Memory B cell (primary cell): ENCODE measurements around the gene STX11.
"Not testable (repeated sequence)": the region's sequence is repeated elsewhere in the genome, so short reads cannot be mapped to it uniquely, and the experiment has no call there.

Experiments used
- ATAC-seq: fragments of 150-1000 bp; cut with Tn5 transposase; 2 replicates; pipeline ENCODE4 v1.10.0; 2021; ENCODE audit warnings: low read depth, mild to moderate bottlenecking, moderate library complexity
- DNase-seq, 2 donors: peaks; one replicate each; pipeline ENCODE4 v3.0.0; 2022; ENCODE audit warnings: low spot score in 2 of 2
- H3K27ac Mint-ChIP-seq: one replicate; pipeline ENCODE4 v1.8.0; 2022; ENCODE audit warnings: mild to moderate bottlenecking, moderate library complexity, mixed read lengths
- H3K27me3 Mint-ChIP-seq: one replicate; pipeline ENCODE4 v1.8.0; 2022; ENCODE audit warnings: mixed read lengths
- H3K36me3 Mint-ChIP-seq: one replicate; pipeline ENCODE4 v1.8.0; 2022; ENCODE audit warnings: mild to moderate bottlenecking, mixed read lengths
- H3K4me1 Mint-ChIP-seq: one replicate; pipeline ENCODE4 v1.8.0; 2022; ENCODE audit warnings: mixed read lengths
- H3K4me3 Mint-ChIP-seq: one replicate; pipeline ENCODE4 v1.8.0; 2022; ENCODE audit warnings: mild to moderate bottlenecking, moderate library complexity, mixed read lengths
- H3K9me3 Mint-ChIP-seq: one replicate; pipeline ENCODE4 v1.8.0; 2022; ENCODE audit warnings: mixed read lengths

STX11 gene

DNA sequence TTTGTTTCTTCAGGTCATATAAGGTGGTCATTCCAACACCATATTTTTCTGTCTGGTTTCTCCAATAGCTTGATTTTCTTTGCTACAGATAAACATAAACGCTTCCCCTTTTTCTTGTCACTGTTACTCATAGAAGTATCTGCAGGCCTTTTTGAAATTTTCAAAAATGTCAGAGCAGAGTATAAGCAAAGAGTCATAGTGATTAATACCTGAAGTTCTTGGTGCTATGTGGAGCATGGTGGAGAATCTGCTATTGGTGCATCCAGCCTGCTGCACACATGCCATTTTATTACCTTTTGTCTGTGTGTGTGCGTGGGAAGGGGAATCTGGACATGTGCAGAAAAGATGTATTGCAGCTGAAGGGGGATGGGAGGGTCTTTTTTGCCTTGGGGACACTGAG lies 19.7 kb downstream of the STX11 start:
- Mint-ChIP-seq H3K4me3 (no peak overlapping the region), H3K4me1 (no peaks in the 10 kb centered on the region), H3K36me3 (peaks cover 19% of the 10 kb centered on the region), H3K27ac (no peak overlapping the region), H3K27me3 (no peaks in the 10 kb centered on the region), H3K9me3 (no peaks in the 10 kb centered on the region)
- DNase-seq = no peak
- no peak for ATAC-seq

DNA sequence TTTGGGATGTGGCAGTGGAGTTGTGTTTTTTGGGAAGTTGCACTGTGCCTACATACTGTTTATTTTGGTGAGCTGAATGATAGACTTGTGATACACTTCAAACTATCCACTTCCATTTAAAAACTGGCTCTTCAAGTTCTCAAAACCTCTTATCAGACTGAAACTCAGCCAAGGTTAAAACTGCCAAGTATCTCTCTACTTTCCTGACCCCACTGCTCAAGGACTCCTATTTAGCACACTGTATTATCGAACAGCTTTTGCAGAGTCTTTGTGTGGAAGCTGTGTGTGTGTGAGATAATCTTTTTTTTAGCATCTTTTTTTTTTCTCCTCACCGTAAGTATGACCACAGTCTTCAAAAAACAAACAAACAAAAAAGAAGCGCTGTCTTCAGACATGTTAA lies 21.1 kb downstream of the STX11 start:
- H3K36me3 Mint-ChIP-seq = peaks cover 19% of the 10 kb centered on the region
- no peaks in the 10 kb centered on the region for H3K27me3 Mint-ChIP-seq
- no peaks in the 10 kb centered on the region for H3K9me3 Mint-ChIP-seq
- DNase-seq (no peak), ATAC-seq (no peak)
- no peak overlapping the region for H3K27ac Mint-ChIP-seq
- no peaks in the 10 kb centered on the region for H3K4me1 Mint-ChIP-seq
- H3K4me3 Mint-ChIP-seq = no peak overlapping the region

DNA sequence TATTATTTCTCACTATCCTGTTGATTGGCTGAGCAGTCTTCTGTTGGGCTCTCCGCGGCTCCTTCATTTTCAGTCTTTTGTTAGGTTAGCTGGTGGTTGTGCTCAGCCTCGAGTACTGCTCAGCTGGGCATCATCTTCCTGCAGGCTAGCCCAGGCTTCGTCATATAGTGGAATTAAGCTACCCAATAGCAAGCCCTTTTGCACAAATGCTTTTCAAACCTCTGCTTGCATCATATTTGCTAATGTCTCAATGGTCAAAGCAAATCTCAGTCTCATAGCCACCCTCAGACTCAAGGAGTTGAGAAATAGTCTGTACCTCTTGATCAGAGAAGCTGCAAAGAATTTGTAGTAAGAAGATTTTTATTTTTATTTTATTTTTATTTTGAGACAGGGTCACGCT lies 23.7 kb downstream of the STX11 start:
- peaks cover 2% of the 10 kb centered on the region for H3K4me1 Mint-ChIP-seq
- H3K27me3 Mint-ChIP-seq = no peaks in the 10 kb centered on the region
- no peaks in the 10 kb centered on the region for H3K9me3 Mint-ChIP-seq
- no peak overlapping the region for H3K27ac Mint-ChIP-seq
- DNase-seq (no peak), ATAC-seq (no peak)
- H3K4me3 Mint-ChIP-seq = no peak overlapping the region
- peaks cover 12% of the 10 kb centered on the region for H3K36me3 Mint-ChIP-seq

DNA sequence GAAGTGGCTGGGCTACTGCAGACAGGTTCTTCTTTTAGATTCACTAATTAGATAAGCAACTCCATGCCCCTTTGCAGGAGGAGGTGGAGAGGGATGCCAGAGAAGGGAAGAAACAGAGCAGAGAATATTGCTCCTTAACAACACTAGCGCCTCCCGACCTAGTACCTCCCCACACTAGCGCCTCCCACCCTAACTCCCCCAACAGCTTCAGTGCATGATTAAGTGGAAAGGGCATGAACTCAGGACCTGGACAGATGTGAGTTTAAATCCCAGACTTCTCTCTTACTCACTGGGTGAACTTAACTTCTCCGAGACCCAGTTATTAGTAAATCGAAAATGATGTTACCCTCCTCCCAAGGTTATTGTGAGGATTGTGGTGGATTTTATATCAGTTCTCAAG lies 25.7 kb downstream of the STX11 start:
- Mint-ChIP-seq H3K9me3 (no peaks in the 10 kb centered on the region), H3K4me1 (peaks cover 16% of the 10 kb centered on the region), H3K4me3 (no peak overlapping the region), H3K27ac (no peak overlapping the region), H3K27me3 (no peaks in the 10 kb centered on the region), H3K36me3 (peaks cover 4% of the 10 kb centered on the region)
- DNase-seq = no peak
- no peak for ATAC-seq

GRCh38 chr6:144177726-144178125 lies 27.4 kb downstream of the STX11 start:
- Mint-ChIP-seq H3K4me1 (peaks cover 16% of the 10 kb centered on the region), H3K27me3 (no peaks in the 10 kb centered on the region), H3K9me3 (no peaks in the 10 kb centered on the region), H3K4me3 (no peak overlapping the region), H3K36me3 (peaks cover 1% of the 10 kb centered on the region), H3K27ac (no peak overlapping the region)
- DNase-seq (no peak), ATAC-seq (no peak)

GRCh38 chr6:144178323-144178722 lies 28.0 kb downstream of the STX11 start:
- Mint-ChIP-seq H3K4me1 (peaks cover 16% of the 10 kb centered on the region), H3K27ac (no peak overlapping the region), H3K27me3 (no peaks in the 10 kb centered on the region), H3K4me3 (no peak overlapping the region), H3K9me3 (no peaks in the 10 kb centered on the region), H3K36me3 (peaks cover 1% of the 10 kb centered on the region)
- ATAC-seq = no peak
- no peak for DNase-seq

- peaks cover 19% of the 10 kb centered on the region for H3K4me1 Mint-ChIP-seq
- H3K4me3 Mint-ChIP-seq = peak overlapping the region; percentile 35
- H3K27ac Mint-ChIP-seq = no peak overlapping the region
- DNase-seq (no peak), ATAC-seq (no peak)
- H3K27me3 Mint-ChIP-seq = no peaks in the 10 kb centered on the region
- peaks cover 4% of the 10 kb centered on the region for H3K36me3 Mint-ChIP-seq
- H3K9me3 Mint-ChIP-seq = no peaks in the 10 kb centered on the region
Measured at GRCh38 chr6:144179237-144179636, 28.9 kb downstream of the STX11 start.

DNA sequence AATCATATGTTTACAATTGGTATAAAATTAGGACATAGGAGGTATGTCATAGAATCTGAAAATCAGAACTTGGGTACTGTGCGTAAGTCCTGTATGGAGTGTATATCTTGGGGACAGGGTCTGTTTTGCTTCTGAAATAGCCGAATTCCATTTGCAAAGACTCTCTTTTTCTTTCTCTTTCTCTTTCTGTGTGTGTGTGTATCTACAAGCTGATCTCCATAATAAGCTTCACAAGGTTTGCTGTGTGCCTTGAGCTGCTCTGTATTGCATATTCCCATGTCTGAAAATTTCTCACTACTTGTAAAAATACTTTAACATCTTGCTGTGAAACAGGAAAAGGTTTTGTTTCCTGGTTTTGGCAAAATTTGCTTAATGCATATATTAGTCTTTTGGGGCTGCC lies 29.5 kb downstream of the STX11 start:
- no peaks in the 10 kb centered on the region for H3K27me3 Mint-ChIP-seq
- no peak for DNase-seq
- peaks cover 19% of the 10 kb centered on the region for H3K4me1 Mint-ChIP-seq
- peaks cover 4% of the 10 kb centered on the region for H3K36me3 Mint-ChIP-seq
- ATAC-seq = peak; percentile 47
- H3K27ac Mint-ChIP-seq = peak overlapping the region; percentile 1
- H3K4me3 Mint-ChIP-seq = peak overlapping the region; percentile 53
- H3K9me3 Mint-ChIP-seq = no peaks in the 10 kb centered on the region

- H3K36me3 Mint-ChIP-seq, H3K27me3 Mint-ChIP-seq, H3K9me3 Mint-ChIP-seq: not testable (repeated sequence)
- ATAC-seq = peak; percentile 47
- peaks cover 19% of the 10 kb centered on the region for H3K4me1 Mint-ChIP-seq
- DNase-seq = peak in 1 of 2 donors; percentile 4
- peak overlapping the region; percentile 1 for H3K27ac Mint-ChIP-seq
- H3K4me3 Mint-ChIP-seq = peak overlapping the region; percentile 6
Measured at GRCh38 chr6:144180354-144180753, 30.0 kb downstream of the STX11 start.

DNA sequence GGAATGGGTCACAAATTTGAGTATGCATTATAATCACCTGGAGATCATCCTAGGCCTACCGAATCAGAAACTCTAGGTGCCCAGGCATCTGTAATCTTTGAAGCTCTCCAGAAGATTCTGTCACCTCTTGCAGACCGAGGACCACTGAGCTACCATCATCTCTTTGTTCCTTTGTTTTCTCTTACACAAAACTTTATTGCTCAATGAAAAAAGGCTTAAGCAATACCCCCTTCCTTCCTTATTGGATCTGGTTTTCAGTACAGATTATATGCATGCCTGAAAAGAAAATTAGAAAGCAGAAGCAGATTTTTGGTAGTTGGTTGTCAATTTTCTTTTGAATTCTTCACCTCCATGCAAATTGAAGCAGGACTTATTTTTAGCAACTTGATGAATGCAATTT lies 31.3 kb downstream of the STX11 start:
- Mint-ChIP-seq H3K4me1 (peaks cover 19% of the 10 kb centered on the region), H3K9me3 (no peaks in the 10 kb centered on the region), H3K27me3 (no peaks in the 10 kb centered on the region), H3K36me3 (peaks cover 4% of the 10 kb centered on the region), H3K4me3 (no peak overlapping the region), H3K27ac (no peak overlapping the region)
- no peak for DNase-seq
- ATAC-seq = no peak

GRCh38 chr6:144184186-144184585 lies 33.9 kb downstream of the STX11 start:
- peaks cover 15% of the 10 kb centered on the region for H3K36me3 Mint-ChIP-seq
- not testable (repeated sequence) for H3K9me3 Mint-ChIP-seq, H3K4me3 Mint-ChIP-seq, H3K27ac Mint-ChIP-seq, ATAC-seq, DNase-seq, H3K27me3 Mint-ChIP-seq
- H3K4me1 Mint-ChIP-seq = peaks cover 17% of the 10 kb centered on the region

DNA sequence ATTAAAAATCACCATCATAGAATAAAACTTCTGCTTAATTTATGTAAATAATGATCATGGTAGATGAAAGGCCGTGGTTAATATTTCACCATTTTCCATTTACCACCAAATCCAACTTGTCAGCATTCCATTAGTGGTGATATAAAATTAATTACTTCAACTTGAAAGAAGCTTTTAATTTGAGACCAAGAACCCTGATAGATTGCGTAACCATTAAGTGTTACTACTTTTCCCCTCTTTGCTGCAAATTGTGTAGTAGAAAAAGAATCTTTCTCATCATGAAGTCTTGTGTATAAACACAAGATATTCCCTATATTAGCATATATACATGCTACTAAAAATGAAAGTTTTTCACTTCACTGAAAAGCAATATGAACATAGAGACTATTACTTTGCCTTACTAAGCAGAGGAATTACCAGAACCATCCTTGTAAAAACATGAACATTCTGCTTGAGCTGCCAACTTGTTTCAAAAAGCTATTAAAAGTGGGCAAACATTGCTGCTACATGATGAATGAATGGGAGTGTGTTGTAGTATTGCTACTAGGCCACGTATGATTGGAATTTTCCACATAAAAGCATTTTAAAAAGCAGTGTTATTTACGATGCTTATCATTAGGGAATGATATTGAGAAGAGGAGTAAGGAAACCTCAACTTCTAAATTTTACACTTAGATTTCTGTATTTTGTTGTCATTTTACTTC lies 35.0 kb downstream of the STX11 start:
- DNase-seq (no peak), ATAC-seq (no peak)
- H3K4me3 Mint-ChIP-seq = no peak overlapping the region
- H3K27me3 Mint-ChIP-seq = no peaks in the 10 kb centered on the region
- no peak overlapping the region for H3K27ac Mint-ChIP-seq
- H3K4me1 Mint-ChIP-seq = peaks cover 8% of the 10 kb centered on the region
- H3K36me3 Mint-ChIP-seq = peaks cover 15% of the 10 kb centered on the region
- H3K9me3 Mint-ChIP-seq = no peaks in the 10 kb centered on the region

- Mint-ChIP-seq H3K4me1 (peaks cover 3% of the 10 kb centered on the region), H3K4me3 (no peak overlapping the region), H3K27me3 (no peaks in the 10 kb centered on the region), H3K9me3 (no peaks in the 10 kb centered on the region), H3K27ac (no peak overlapping the region), H3K36me3 (peaks cover 15% of the 10 kb centered on the region)
- no peak for ATAC-seq
- DNase-seq = no peak
Measured at GRCh38 chr6:144186817-144187625, 36.7 kb downstream of the STX11 start.

- H3K27ac Mint-ChIP-seq = no peak overlapping the region
- no peaks in the 10 kb centered on the region for H3K4me1 Mint-ChIP-seq
- H3K27me3 Mint-ChIP-seq = no peaks in the 10 kb centered on the region
- peaks cover 2% of the 10 kb centered on the region for H3K9me3 Mint-ChIP-seq
- no peak overlapping the region for H3K4me3 Mint-ChIP-seq
- DNase-seq (no peak), ATAC-seq (no peak)
- peaks cover 11% of the 10 kb centered on the region for H3K36me3 Mint-ChIP-seq
Measured at GRCh38 chr6:144189351-144189750, 39.0 kb downstream of the STX11 start.

DNA sequence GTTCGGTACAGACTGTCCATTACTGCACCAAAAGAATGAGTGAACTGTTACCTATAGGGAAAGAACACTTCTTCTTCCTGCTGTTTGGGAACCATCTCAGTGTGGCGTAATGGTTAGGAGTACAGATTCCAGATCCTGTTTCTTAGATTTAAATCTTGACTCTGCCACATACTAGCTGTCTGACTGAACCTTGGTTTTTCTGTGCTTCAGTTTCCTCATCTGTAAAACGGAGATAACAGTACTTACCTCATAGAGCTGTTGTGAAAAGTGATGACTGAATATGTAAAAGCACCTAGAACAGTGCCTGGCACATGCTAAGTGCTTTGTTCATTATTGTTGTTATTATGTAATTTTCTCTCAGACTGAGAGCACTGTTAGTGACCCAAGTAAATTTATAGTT lies 39.8 kb downstream of the STX11 start:
- ATAC-seq = no peak
- peaks cover 11% of the 10 kb centered on the region for H3K36me3 Mint-ChIP-seq
- H3K4me1 Mint-ChIP-seq = no peaks in the 10 kb centered on the region
- peaks cover 2% of the 10 kb centered on the region for H3K9me3 Mint-ChIP-seq
- H3K27ac Mint-ChIP-seq = no peak overlapping the region
- H3K4me3 Mint-ChIP-seq = no peak overlapping the region
- no peaks in the 10 kb centered on the region for H3K27me3 Mint-ChIP-seq
- DNase-seq = no peak
